Measurements from ENCODE around the gene ITPKC. TPM values are rescaled to one million over a fixed set of nuclear protein-coding genes. Genes with fewer than 3 reads are reported as not detected.

ITPKC gene
- total and polyA plus RNA-seq, 4 donors = 6.3 to 12.0 (median 9.5) TPM

DNA sequence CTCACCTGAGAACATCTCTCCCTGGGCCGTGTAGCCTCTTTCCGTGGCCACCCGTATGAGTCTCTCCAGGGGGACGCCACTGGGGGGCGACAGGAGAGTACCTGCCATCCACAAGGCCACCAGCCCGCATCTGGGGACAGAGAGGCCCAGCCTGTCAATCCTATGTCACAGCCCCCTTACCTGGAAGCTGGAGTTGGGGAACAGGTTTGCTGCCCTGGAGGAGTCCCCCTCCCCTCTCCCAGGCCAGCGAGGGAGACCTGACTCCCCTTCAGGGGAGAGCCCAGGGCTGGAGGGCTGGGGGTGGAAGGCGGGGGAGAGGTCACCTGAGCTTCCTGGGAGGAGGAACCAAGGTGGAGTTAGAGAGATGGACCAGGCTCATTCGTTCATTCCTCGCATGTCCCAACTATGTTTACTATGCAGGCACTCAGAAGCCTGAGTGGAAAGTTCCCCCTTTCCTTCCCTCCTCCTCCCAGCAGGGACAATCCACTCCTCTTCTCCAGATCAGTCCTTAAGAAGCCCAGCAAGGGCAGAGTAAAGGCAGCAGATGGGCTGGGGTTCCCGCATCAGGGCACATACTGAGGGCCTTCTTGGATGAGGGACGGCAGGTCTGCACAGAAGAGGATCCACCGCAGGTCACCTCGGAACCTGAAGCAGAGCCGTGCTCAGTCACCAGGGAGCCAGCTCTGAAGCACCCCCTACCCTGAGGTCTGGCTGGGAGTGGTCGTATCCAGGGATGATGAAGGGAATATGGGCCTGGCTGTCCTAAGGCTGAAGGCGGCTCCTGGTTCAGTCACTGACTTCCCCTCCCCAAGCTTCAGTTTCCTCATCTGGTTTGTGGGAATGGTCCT, 27.9 kb downstream of the ITPKC start:
- Histone ChIP-seq H3K36me3 (ENCODE audit: control insufficient read depth, insufficient read depth, low read length) (peaks cover 38% of the 10 kb centered on the region), H3K4me1 (ENCODE audit: control insufficient read depth, insufficient read depth, low read length) (peaks cover 27% of the 10 kb centered on the region), H3K4me3 (ENCODE audit: low read depth, low read length) (no peak overlapping the region), H3K27ac (ENCODE audit: low read depth, low read length) (no peak overlapping the region), H3K9me3 (ENCODE audit: control insufficient read depth, insufficient read depth, low read length) (no peaks in the 10 kb centered on the region), H3K27me3 (ENCODE audit: control insufficient read depth, insufficient read depth, low read length) (no peaks in the 10 kb centered on the region)
- no peak for DNase-seq (ENCODE audit: low read depth in 4 of 6, low spot score in 6 of 6)
- 63% methylated on average over 13 of the region's 17 CpGs for WGBS (ENCODE audit: insufficient coverage)

DNA sequence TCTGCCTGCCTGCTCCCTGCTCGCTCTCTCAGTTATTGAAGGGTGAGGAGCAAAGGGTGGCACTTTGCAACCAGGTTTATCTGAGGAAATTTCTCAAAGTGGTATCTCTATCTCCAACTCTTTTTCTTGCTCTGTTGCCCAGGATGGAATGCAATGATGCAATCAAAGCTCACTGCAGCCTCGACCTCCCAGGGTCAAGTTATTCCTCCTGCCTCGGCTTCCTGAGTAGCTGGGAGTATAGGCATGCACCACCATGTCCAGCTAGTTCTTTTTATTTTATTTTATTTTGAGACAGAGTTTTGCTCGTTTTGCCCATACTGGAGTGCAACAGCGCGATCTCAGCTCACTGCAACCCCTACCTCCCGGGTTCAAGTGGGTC, 28.5 kb downstream of the ITPKC start:
- no peak for DNase-seq (ENCODE audit: low read depth in 4 of 6, low spot score in 6 of 6)
- H3K27ac ChIP-seq (ENCODE audit: low read depth, low read length) = no peak overlapping the region
- H3K4me3 ChIP-seq (ENCODE audit: low read depth, low read length) = no peak overlapping the region
- peaks cover 22% of the 10 kb centered on the region for H3K4me1 ChIP-seq (ENCODE audit: control insufficient read depth, insufficient read depth, low read length)
- 96% methylated on average over 4 of the region's 7 CpGs for WGBS (ENCODE audit: insufficient coverage)
- H3K36me3 ChIP-seq (ENCODE audit: control insufficient read depth, insufficient read depth, low read length) = peaks cover 32% of the 10 kb centered on the region
- no peaks in the 10 kb centered on the region for H3K9me3 ChIP-seq (ENCODE audit: control insufficient read depth, insufficient read depth, low read length)
- H3K27me3 ChIP-seq (ENCODE audit: control insufficient read depth, insufficient read depth, low read length) = no peaks in the 10 kb centered on the region

DNA sequence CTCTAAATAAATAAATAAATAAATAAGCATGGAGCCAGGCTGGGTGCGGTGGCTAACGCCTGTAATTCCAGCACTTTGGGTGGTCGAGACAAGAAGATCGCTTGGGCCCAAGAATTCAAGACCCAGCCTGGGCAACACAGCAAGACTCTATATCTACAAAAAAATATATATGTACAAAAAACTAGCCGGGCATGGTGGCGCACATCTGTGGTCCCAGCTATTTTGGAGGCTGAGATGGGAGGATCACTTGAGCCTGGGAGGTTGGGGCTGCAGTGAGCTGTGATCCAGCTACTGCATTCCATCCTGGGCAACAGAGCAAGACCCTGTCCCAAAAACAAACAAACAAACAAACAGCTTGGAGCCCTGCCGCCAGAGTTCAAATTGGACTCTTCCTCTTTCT, 30.6 kb downstream of the ITPKC start:
- Histone ChIP-seq H3K4me1 (ENCODE audit: control insufficient read depth, insufficient read depth, low read length) (peaks cover 25% of the 10 kb centered on the region), H3K27ac (ENCODE audit: low read depth, low read length) (no peak overlapping the region), H3K4me3 (ENCODE audit: low read depth, low read length) (no peak overlapping the region), H3K36me3 (ENCODE audit: control insufficient read depth, insufficient read depth, low read length) (peaks cover 22% of the 10 kb centered on the region), H3K9me3 (ENCODE audit: control insufficient read depth, insufficient read depth, low read length) (no peaks in the 10 kb centered on the region), H3K27me3 (ENCODE audit: control insufficient read depth, insufficient read depth, low read length) (no peaks in the 10 kb centered on the region)
- WGBS (ENCODE audit: insufficient coverage) = no CpG with 5 or more reads among the region's 7 CpGs
- no peak for DNase-seq (ENCODE audit: low read depth in 4 of 6, low spot score in 6 of 6)

DNA sequence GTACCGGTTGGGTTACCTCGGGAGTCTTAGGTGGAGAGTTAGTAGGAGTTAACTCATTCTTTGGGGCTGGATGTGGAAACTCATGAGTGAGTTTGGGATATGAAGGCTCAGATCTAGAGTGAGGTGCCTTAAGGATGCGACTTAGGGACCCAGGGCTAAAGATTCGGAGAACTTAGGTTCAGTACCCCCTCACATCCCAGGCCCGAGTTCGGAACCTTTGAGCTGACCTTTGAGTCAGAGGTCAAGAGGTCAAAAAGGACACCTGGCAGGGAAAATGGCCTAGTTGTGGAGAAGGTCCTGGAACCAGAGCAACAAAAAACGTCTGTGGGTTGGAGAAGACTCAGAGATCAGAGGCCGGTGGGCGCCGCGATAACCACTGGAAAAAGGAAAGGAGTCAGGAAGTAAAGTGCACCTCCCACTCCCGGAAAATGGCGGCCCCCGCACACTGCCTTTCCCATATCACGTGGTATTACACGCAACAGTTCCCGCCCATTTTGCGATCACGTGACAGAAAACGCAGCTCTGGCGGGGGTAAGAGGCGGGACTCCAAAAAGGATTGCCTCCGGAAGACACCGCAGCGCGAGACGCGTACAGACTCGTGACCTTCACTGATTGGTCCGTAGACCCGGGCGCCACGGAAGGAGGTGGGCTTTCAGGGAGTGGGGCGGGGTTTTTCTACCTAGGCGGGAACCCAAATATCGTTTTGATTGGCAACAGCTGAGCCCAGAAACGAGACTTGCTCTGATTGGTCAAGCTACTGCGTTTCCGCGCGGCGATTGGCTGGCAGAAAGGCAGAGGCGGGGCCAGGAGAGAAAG, 33.4 kb downstream of the ITPKC start, which contains the start of gene ACTMAP:
Gene ACTMAP, minus strand, starts transcription at position 420 of the 816 bp plus-strand sequence. CDS start 674 bp downstream, outside the sequence.
- whole genome bisulfite sequencing (ENCODE audit: insufficient coverage) = under 1% methylated on average over 42 of the region's 43 CpGs
- H3K27ac ChIP-seq (ENCODE audit: low read depth, low read length) = peak within 1 kb of the TSS; percentile 97
- peaks cover 11% of the 10 kb centered on the region for H3K36me3 ChIP-seq (ENCODE audit: control insufficient read depth, insufficient read depth, low read length)
- peak within 1 kb of the TSS; percentile 95 for H3K4me3 ChIP-seq (ENCODE audit: low read depth, low read length)
- H3K4me1 ChIP-seq (ENCODE audit: control insufficient read depth, insufficient read depth, low read length) = peaks cover 26% of the 10 kb centered on the region
- no peaks in the 10 kb centered on the region for H3K27me3 ChIP-seq (ENCODE audit: control insufficient read depth, insufficient read depth, low read length)
- DNase-seq (ENCODE audit: low read depth in 4 of 6, low spot score in 6 of 6) = peak; percentile 99 to 100 (median 100)
- no peaks in the 10 kb centered on the region for H3K9me3 ChIP-seq (ENCODE audit: control insufficient read depth, insufficient read depth, low read length)

DNA sequence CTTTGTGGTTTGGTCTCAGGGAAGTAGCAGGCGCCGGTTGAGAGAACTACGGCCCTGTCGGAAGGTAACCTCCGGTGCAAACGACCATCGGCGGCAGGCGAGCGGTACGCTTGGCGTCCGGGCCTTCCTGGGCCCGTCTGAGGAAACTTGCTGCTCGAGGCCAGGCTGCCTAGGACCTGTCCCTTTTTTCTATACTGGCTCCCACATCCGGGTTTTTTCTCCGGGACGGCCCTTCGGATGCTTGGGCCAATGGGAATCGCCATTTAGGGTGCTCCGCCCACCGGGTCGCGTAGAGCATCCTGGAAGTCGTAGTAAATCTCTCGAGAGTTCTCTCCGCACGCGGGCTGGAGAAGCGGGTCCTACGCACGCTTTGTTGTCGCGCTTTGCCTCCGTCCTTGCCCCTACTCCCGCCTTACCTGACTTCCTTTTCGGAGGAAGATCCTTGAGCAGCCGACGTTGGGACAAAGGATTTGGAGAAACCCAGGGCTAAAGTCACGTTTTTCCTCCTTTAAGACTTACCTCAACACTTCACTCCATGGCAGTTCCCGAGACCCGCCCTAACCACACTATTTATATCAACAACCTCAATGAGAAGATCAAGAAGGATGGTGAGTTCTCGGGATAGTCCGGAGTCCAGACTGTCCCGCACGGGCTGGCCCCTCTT, 34.1 kb downstream of the ITPKC start, which contains the start of gene SNRPA:
Gene SNRPA, plus strand, starts transcription at position 330 of the 664 bp plus-strand sequence. Its CDS starts 206 bp downstream, at position 536.
- peaks cover 17% of the 10 kb centered on the region for H3K36me3 ChIP-seq (ENCODE audit: control insufficient read depth, insufficient read depth, low read length)
- peak within 1 kb of the TSS; percentile 97 for H3K27ac ChIP-seq (ENCODE audit: low read depth, low read length)
- 0% methylated on average over 44 of the region's 46 CpGs for WGBS (ENCODE audit: insufficient coverage)
- peak; percentile 96 to 100 (median 99) for DNase-seq (ENCODE audit: low read depth in 4 of 6, low spot score in 6 of 6)
- no peaks in the 10 kb centered on the region for H3K9me3 ChIP-seq (ENCODE audit: control insufficient read depth, insufficient read depth, low read length)
- H3K4me1 ChIP-seq (ENCODE audit: control insufficient read depth, insufficient read depth, low read length) = peaks cover 26% of the 10 kb centered on the region
- H3K27me3 ChIP-seq (ENCODE audit: control insufficient read depth, insufficient read depth, low read length) = no peaks in the 10 kb centered on the region
- peak within 1 kb of the TSS; percentile 95 for H3K4me3 ChIP-seq (ENCODE audit: low read depth, low read length)

DNA sequence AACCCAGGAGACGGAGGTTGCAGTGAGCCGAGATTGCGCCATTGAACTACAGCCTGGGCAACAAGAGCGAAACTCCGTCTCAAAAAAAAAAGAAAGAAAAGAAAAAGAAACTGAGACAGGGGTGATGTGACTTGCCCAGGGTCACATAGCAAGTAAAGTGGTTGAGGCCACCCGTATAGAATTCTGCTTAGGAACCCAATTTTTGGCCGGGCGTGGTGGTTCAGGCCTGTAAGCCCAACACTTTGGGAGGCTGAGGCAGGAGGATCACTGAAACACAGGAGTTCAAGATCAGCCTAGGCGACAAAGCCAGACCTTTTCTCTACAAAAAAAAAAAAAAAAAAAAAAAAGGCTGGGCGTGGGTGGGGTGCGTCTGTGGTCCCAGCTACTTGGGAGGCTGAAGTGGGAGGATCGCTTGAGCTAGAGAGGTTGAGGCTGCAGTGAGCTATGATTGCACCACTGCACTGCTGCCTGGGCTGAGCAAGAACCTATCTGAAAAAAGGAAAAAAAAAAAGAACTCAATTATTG, 35.4 kb downstream of the ITPKC start:
- H3K9me3 ChIP-seq (ENCODE audit: control insufficient read depth, insufficient read depth, low read length) = no peaks in the 10 kb centered on the region
- H3K36me3 ChIP-seq (ENCODE audit: control insufficient read depth, insufficient read depth, low read length) = peaks cover 24% of the 10 kb centered on the region
- no peak overlapping the region for H3K4me3 ChIP-seq (ENCODE audit: low read depth, low read length)
- H3K27me3 ChIP-seq (ENCODE audit: control insufficient read depth, insufficient read depth, low read length) = no peaks in the 10 kb centered on the region
- DNase-seq (ENCODE audit: low read depth in 4 of 6, low spot score in 6 of 6) = no peak
- 83% methylated on average over 8 of the region's 12 CpGs for WGBS (ENCODE audit: insufficient coverage)
- peaks cover 26% of the 10 kb centered on the region for H3K4me1 ChIP-seq (ENCODE audit: control insufficient read depth, insufficient read depth, low read length)
- H3K27ac ChIP-seq (ENCODE audit: low read depth, low read length) = no peak overlapping the region

DNA sequence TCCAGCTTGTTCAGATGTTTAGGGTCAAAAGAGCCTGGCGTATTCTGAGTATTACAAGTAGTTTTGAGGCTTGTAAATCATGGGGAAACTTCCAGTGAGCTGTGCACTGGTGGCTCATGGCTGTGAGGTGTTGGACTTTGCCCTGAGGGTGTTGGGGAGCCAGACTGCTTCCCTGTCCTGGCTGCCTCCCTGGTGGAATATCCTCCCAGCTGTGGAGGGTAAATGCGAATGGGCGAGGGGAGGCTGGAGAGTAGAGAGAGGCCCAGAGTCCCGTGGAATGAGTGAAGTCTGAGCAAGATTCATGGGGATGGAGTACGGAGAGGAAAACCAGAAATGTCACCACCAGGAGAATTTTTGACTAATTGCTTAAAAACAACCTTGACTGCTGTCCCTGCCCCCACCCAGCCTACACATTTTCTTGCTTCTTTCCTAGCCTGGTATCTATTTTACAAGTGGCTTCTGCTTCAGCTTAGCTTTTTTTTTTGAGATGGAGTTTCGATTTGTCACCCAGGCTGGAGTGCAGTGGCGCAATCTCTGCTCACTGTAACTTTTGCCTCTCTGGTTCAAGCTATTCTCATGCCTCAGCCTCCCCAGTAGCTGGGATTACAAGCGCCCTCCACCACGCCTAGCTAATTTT, 37.8 kb downstream of the ITPKC start:
- H3K27ac ChIP-seq (ENCODE audit: low read depth, low read length) = no peak overlapping the region
- H3K36me3 ChIP-seq (ENCODE audit: control insufficient read depth, insufficient read depth, low read length) = peaks cover 46% of the 10 kb centered on the region
- no peak for DNase-seq (ENCODE audit: low read depth in 4 of 6, low spot score in 6 of 6)
- H3K9me3 ChIP-seq (ENCODE audit: control insufficient read depth, insufficient read depth, low read length) = no peaks in the 10 kb centered on the region
- peaks cover 12% of the 10 kb centered on the region for H3K4me1 ChIP-seq (ENCODE audit: control insufficient read depth, insufficient read depth, low read length)
- WGBS (ENCODE audit: insufficient coverage) = 86% methylated on average over 6 of the region's 9 CpGs
- H3K4me3 ChIP-seq (ENCODE audit: low read depth, low read length) = no peak overlapping the region
- no peaks in the 10 kb centered on the region for H3K27me3 ChIP-seq (ENCODE audit: control insufficient read depth, insufficient read depth, low read length)

DNA sequence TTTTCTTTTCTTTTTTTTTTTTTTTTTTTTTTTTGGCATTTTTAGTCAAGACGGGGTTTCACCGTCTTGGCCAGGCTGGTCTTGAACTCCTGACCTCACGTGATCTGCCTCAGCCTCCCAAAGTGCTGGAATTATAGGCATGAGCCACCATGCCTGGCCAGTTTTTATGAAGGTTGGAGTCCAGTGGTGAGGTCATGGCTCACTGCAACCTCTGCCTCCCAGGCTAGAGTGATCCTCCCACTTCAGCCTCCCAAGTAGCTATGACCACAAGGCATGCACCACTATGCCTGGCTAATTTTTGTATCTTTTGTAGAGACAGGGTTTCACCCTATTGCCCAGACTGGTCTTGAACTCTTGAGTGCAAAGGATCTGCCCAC, 38.3 kb downstream of the ITPKC start:
- 100% methylated on average over 1 of the region's 3 CpGs for WGBS (ENCODE audit: insufficient coverage)
- no peak overlapping the region for H3K27ac ChIP-seq (ENCODE audit: low read depth, low read length)
- no peak for DNase-seq (ENCODE audit: low read depth in 4 of 6, low spot score in 6 of 6)
- H3K36me3 ChIP-seq (ENCODE audit: control insufficient read depth, insufficient read depth, low read length) = peaks cover 50% of the 10 kb centered on the region
- no peak overlapping the region for H3K4me3 ChIP-seq (ENCODE audit: low read depth, low read length)
- no peaks in the 10 kb centered on the region for H3K27me3 ChIP-seq (ENCODE audit: control insufficient read depth, insufficient read depth, low read length)
- no peaks in the 10 kb centered on the region for H3K9me3 ChIP-seq (ENCODE audit: control insufficient read depth, insufficient read depth, low read length)
- peaks cover 10% of the 10 kb centered on the region for H3K4me1 ChIP-seq (ENCODE audit: control insufficient read depth, insufficient read depth, low read length)

DNA sequence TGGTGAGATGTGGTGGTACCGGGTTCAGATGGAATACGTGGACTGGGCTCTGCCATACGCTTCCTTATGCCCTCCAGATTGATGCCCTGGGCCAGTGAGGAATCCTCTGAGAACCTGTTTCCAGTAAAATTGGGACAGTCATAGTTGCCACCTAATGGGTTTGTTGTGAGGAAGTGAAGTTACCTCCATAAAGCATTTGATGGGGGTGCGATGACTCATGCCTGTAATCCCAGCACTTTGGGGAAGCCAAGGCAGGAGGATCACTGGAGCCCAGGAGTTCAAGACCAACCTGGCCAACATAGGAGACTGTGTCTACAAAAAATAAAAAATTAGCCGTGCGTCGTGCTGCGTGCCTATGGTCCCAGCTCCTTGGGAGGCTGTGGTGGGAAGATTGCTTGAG, 38.9 kb downstream of the ITPKC start:
- no peak overlapping the region for H3K4me3 ChIP-seq (ENCODE audit: low read depth, low read length)
- H3K4me1 ChIP-seq (ENCODE audit: control insufficient read depth, insufficient read depth, low read length) = peaks cover 10% of the 10 kb centered on the region
- 100% methylated on average over 4 of the region's 8 CpGs for WGBS (ENCODE audit: insufficient coverage)
- H3K27ac ChIP-seq (ENCODE audit: low read depth, low read length) = no peak overlapping the region
- peaks cover 55% of the 10 kb centered on the region for H3K36me3 ChIP-seq (ENCODE audit: control insufficient read depth, insufficient read depth, low read length)
- no peaks in the 10 kb centered on the region for H3K27me3 ChIP-seq (ENCODE audit: control insufficient read depth, insufficient read depth, low read length)
- H3K9me3 ChIP-seq (ENCODE audit: control insufficient read depth, insufficient read depth, low read length) = no peaks in the 10 kb centered on the region
- no peak for DNase-seq (ENCODE audit: low read depth in 4 of 6, low spot score in 6 of 6)
